ENCODE measurements around the gene GAB1. TPM values are rescaled to one million over a fixed set of nuclear protein-coding genes. Genes with fewer than 3 reads are reported as not detected.

The GAB1 gene
- total and polyA plus RNA-seq, 4 donors = 2.4 to 31.3 (median 6.9) TPM

DNA sequence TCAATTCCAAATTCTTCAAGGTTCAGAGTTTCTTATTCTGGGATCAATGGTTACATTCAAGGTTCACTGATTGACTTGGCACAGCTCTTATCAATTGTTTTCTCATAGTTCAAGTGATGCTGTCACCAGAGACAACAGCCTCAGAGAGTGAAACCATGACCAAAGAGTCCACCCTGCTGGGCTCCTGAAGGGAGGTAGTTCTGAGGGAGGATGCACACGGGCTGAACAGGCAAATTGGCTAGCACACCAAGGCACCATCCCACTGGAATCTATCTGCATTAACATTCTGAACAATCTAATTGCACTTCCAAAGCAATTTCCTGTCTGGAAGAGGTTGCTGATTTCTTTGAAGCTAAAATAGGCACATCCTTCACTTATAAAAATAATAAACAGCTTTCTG lies 16.6 kb upstream of the GAB1 start:
- WGBS = 13% methylated on average over 1 of the region's 1 CpG
- TF ChIP-seq REST (IDR thresholded peaks at IDR 0.05) = no peak
- no peak for TF ChIP-seq MAX (IDR thresholded peaks at IDR 0.05)
- TF ChIP-seq SP1 (IDR thresholded peaks at IDR 0.05) = no peak
- TF ChIP-seq NR2F2 (IDR thresholded peaks at IDR 0.05) = no peak
- TF ChIP-seq, protein P1, sequence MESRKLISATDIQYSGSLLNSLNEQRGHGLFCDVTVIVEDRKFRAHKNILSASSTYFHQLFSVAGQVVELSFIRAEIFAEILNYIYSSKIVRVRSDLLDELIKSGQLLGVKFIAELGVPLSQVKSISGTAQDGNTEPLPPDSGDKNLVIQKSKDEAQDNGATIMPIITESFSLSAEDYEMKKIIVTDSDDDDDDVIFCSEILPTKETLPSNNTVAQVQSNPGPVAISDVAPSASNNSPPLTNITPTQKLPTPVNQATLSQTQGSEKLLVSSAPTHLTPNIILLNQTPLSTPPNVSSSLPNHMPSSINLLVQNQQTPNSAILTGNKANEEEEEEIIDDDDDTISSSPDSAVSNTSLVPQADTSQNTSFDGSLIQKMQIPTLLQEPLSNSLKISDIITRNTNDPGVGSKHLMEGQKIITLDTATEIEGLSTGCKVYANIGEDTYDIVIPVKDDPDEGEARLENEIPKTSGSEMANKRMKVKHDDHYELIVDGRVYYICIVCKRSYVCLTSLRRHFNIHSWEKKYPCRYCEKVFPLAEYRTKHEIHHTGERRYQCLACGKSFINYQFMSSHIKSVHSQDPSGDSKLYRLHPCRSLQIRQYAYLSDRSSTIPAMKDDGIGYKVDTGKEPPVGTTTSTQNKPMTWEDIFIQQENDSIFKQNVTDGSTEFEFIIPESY (IDR thresholded peaks at IDR 0.05) = no peak
- no peak for TF ChIP-seq GABPA (IDR thresholded peaks at IDR 0.05 in 1 of 2, conservative IDR thresholded peaks at IDR 0.05 in 1 of 2)
- TF ChIP-seq FOXA2 (IDR thresholded peaks at IDR 0.05) = no peak
- no peak for TF ChIP-seq TAF1 (conservative IDR thresholded peaks at IDR 0.05)
- TF ChIP-seq EGR1 (IDR thresholded peaks at IDR 0.05; ENCODE audit: low read depth in 2 of 2) = no peak
- TF ChIP-seq, protein P2, sequence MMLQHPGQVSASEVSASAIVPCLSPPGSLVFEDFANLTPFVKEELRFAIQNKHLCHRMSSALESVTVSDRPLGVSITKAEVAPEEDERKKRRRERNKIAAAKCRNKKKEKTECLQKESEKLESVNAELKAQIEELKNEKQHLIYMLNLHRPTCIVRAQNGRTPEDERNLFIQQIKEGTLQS (IDR thresholded peaks at IDR 0.05) = no peak
- Histone ChIP-seq H3K27me3 (ENCODE audit: control insufficient read depth in 4 of 4, insufficient read depth in 4 of 4, low read length in 3 of 4) (no peaks in the 10 kb centered on the region), H3K9ac (ENCODE audit: low read depth in 1 of 2, low read length in 2 of 2) (no peak overlapping the region), H3K9me3 (ENCODE audit: control insufficient read depth in 4 of 4, low read length in 3 of 4) (no peaks in the 10 kb centered on the region), H3K4me3 (ENCODE audit: low read depth in 1 of 3, low read length in 3 of 3) (no peak overlapping the region), H3K27ac (ENCODE audit: low read depth in 1 of 2, low read length in 2 of 2) (no peak overlapping the region), H3K36me3 (ENCODE audit: control insufficient read depth in 4 of 4, insufficient read depth in 3 of 4, low read depth in 1 of 4, low read length in 3 of 4) (no peaks in the 10 kb centered on the region), H3K4me1 (ENCODE audit: control insufficient read depth in 4 of 4, insufficient read depth in 4 of 4, low read length in 3 of 4) (no peaks in the 10 kb centered on the region)
- DNase-seq (ENCODE audit: low spot score) = no peak

GRCh38 chr4:143326735-143327134 lies 9.9 kb upstream of the GAB1 start:
- TF ChIP-seq HNF4G (IDR thresholded peaks at IDR 0.05) (no peak), JUND (IDR thresholded peaks at IDR 0.05) (no peak), REST (IDR thresholded peaks at IDR 0.05) (no peak), YY1 (IDR thresholded peaks at IDR 0.05) (no peak), EGR1 (IDR thresholded peaks at IDR 0.05; ENCODE audit: low read depth in 2 of 2) (no peak), RXRA (IDR thresholded peaks at IDR 0.05) (no peak), GABPA (IDR thresholded peaks at IDR 0.05 in 1 of 2, conservative IDR thresholded peaks at IDR 0.05 in 1 of 2) (no peak), HNF4A (conservative IDR thresholded peaks at IDR 0.05) (no peak), TAF1 (conservative IDR thresholded peaks at IDR 0.05) (no peak)
- TF ChIP-seq, protein P3, sequence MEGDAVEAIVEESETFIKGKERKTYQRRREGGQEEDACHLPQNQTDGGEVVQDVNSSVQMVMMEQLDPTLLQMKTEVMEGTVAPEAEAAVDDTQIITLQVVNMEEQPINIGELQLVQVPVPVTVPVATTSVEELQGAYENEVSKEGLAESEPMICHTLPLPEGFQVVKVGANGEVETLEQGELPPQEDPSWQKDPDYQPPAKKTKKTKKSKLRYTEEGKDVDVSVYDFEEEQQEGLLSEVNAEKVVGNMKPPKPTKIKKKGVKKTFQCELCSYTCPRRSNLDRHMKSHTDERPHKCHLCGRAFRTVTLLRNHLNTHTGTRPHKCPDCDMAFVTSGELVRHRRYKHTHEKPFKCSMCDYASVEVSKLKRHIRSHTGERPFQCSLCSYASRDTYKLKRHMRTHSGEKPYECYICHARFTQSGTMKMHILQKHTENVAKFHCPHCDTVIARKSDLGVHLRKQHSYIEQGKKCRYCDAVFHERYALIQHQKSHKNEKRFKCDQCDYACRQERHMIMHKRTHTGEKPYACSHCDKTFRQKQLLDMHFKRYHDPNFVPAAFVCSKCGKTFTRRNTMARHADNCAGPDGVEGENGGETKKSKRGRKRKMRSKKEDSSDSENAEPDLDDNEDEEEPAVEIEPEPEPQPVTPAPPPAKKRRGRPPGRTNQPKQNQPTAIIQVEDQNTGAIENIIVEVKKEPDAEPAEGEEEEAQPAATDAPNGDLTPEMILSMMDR (IDR thresholded peaks at IDR 0.05; ENCODE audit: low read depth, low read length, missing input control) = no peak
- TF ChIP-seq, protein P1 (IDR thresholded peaks at IDR 0.05) = no peak
- H3K9me3 ChIP-seq (ENCODE audit: control insufficient read depth in 4 of 4, low read length in 3 of 4) = no peaks in the 10 kb centered on the region
- DNase-seq (ENCODE audit: low spot score) = no peak
- no peaks in the 10 kb centered on the region for H3K4me1 ChIP-seq (ENCODE audit: control insufficient read depth in 4 of 4, insufficient read depth in 4 of 4, low read length in 3 of 4)
- H3K9ac ChIP-seq (ENCODE audit: low read depth in 1 of 2, low read length in 2 of 2) = no peak overlapping the region
- no peaks in the 10 kb centered on the region for H3K36me3 ChIP-seq (ENCODE audit: control insufficient read depth in 4 of 4, insufficient read depth in 3 of 4, low read depth in 1 of 4, low read length in 3 of 4)
- WGBS = 80% methylated on average over 4 of the region's 4 CpGs
- no peaks in the 10 kb centered on the region for H3K27me3 ChIP-seq (ENCODE audit: control insufficient read depth in 4 of 4, insufficient read depth in 4 of 4, low read length in 3 of 4)
- no peak overlapping the region for H3K4me3 ChIP-seq (ENCODE audit: low read depth in 1 of 3, low read length in 3 of 3)
- H3K27ac ChIP-seq (ENCODE audit: low read depth in 1 of 2, low read length in 2 of 2) = no peak overlapping the region

All from liver (tissue), 9 donors.